SU-DHL-6 (cell line): ENCODE data around the gene THBS3.

ENCODE experiments used
- H2AFZ ChIP-seq: fragments of 200-600 bp; sonication (generic); 2 replicates; pipeline ENCODE4 v1.6.1; 2014; ENCODE audit warnings: low read depth, mild to moderate bottlenecking, moderate library complexity, mixed read lengths, antibody characterized with exemption, low read length; ENCODE audit not compliant: severe bottlenecking
- H3F3A ChIP-seq: fragments of 200-600 bp; shearing (Covaris generic); 2 replicates; pipeline ENCODE4 v1.6.0; 2016; ENCODE audit warnings: antibody characterized with exemption, mild to moderate bottlenecking; ENCODE audit not compliant: insufficient read depth
- H3K27ac ChIP-seq: fragments of 200-600 bp; sonication (generic); 2 replicates; pipeline ENCODE4 v1.5.1; 2016; ENCODE audit warnings: low read depth, mild to moderate bottlenecking, low read length, moderate library complexity, mixed read lengths
- H3K27me3 ChIP-seq: fragments of 200-600 bp; sonication (generic), shearing (Covaris generic); 2 replicates; pipeline ENCODE4 v1.6.0; 2014; ENCODE audit warnings: mild to moderate bottlenecking, low read length
- H3K36me3 ChIP-seq: fragments of 200-600 bp; sonication (generic); 2 replicates; pipeline ENCODE4 v1.6.1; 2014; ENCODE audit warnings: mild to moderate bottlenecking, low read length, mixed read lengths
- H3K4me2 ChIP-seq: fragments of 300-600, 200-600 bp; shearing (Covaris generic), sonication (generic); 2 replicates; pipeline ENCODE4 v1.6.0; 2014; ENCODE audit warnings: low read length, low read depth, mild to moderate bottlenecking; ENCODE audit not compliant: poor library complexity, severe bottlenecking
- H3K4me3 ChIP-seq: fragments of 200-600 bp; sonication (generic); 2 replicates; pipeline ENCODE4 v1.5.1; 2014; ENCODE audit warnings: antibody characterized with exemption, low read length, mild to moderate bottlenecking, mixed read lengths; ENCODE audit not compliant: insufficient read depth, poor library complexity, severe bottlenecking
- H3K79me2 ChIP-seq: fragments of 200-600 bp; sonication (generic); 2 replicates; pipeline ENCODE4 v1.6.1; 2014; ENCODE audit warnings: mild to moderate bottlenecking, low read length, moderate library complexity; ENCODE audit not compliant: insufficient read depth
- H3K9ac ChIP-seq: fragments of 200-600 bp; sonication (generic); 2 replicates; pipeline ENCODE4 v1.7.0; 2014; ENCODE audit warnings: mild to moderate bottlenecking, low read length
- H3K9me2 ChIP-seq: fragments of 200-600 bp; sonication (generic); replicated peaks from 2 replicates; pipeline ENCODE4 v1.6.1; 2014; ENCODE audit warnings: low read length; ENCODE audit not compliant: insufficient read depth
- H3K9me3 ChIP-seq: fragments of 200-600 bp; sonication (generic); 2 replicates; pipeline ENCODE4 v1.6.1; 2014; ENCODE audit warnings: low read length, mixed read lengths; ENCODE audit not compliant: insufficient read depth
- H4K20me1 ChIP-seq: fragments of 200-600 bp; sonication (generic); 2 replicates; pipeline ENCODE4 v1.6.1; 2014; ENCODE audit warnings: low read depth, mild to moderate bottlenecking, antibody characterized with exemption, low read length, moderate library complexity, mixed read lengths
- EZH2phosphoT487 ChIP-seq: fragments of 200-600 bp; sonication (generic), shearing (Covaris generic); conservative IDR thresholded peaks from 2 replicates; pipeline ENCODE4 v1.6.1; 2018; ENCODE audit warnings: mild to moderate bottlenecking, antibody characterized with exemption, low read length, moderate library complexity, mixed read lengths
- TF ChIP-seq, protein P1 (sequence below): fragments of 200-600 bp; sonication (generic); IDR thresholded peaks from one replicate; pipeline ENCODE4 v1.5.1; 2017; ENCODE audit warnings: antibody characterized with exemption, mild to moderate bottlenecking, low read length, moderate library complexity; ENCODE audit not compliant: insufficient read depth, poor library complexity, severe bottlenecking

Gene THBS3

DNA sequence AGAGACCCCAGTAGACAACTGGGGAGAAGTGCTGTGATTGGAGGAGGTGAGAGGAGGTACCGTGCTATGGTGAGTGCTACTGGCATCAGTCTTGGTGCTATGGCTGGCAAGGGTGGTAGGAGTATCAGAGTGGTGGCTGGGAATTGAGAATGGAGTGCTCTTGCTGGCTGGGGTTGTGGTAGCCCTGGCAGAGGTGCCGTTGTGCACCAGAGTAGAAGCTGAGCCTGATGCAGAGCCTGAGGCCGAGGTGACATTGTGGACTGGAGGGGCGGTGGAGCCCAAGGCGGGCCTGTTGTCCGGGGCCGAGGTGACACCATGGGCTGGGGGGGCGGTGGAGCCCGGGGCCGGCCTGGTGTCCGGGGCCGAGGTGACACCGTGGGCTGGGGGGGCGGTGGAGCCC, 19.4 kb downstream of the THBS3 start:
- H3K4me2 ChIP-seq, result no peak overlapping the region
- TF ChIP-seq, protein P1, sequence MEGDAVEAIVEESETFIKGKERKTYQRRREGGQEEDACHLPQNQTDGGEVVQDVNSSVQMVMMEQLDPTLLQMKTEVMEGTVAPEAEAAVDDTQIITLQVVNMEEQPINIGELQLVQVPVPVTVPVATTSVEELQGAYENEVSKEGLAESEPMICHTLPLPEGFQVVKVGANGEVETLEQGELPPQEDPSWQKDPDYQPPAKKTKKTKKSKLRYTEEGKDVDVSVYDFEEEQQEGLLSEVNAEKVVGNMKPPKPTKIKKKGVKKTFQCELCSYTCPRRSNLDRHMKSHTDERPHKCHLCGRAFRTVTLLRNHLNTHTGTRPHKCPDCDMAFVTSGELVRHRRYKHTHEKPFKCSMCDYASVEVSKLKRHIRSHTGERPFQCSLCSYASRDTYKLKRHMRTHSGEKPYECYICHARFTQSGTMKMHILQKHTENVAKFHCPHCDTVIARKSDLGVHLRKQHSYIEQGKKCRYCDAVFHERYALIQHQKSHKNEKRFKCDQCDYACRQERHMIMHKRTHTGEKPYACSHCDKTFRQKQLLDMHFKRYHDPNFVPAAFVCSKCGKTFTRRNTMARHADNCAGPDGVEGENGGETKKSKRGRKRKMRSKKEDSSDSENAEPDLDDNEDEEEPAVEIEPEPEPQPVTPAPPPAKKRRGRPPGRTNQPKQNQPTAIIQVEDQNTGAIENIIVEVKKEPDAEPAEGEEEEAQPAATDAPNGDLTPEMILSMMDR, result no peak
- TF ChIP-seq EZH2phosphoT487, result no peak
- no peaks in the 10 kb centered on the region for H3K79me2 ChIP-seq
- no peak overlapping the region for H2AFZ ChIP-seq
- H3K9me3 ChIP-seq, result no peaks in the 10 kb centered on the region
- no peaks in the 10 kb centered on the region for H3K27me3 ChIP-seq
- H3K4me3 ChIP-seq, result no peak overlapping the region
- no peak overlapping the region for H3K9ac ChIP-seq
- no peaks in the 10 kb centered on the region for H3F3A ChIP-seq
- H4K20me1 ChIP-seq, result no peaks in the 10 kb centered on the region
- H3K36me3 ChIP-seq, result no peaks in the 10 kb centered on the region
- H3K27ac ChIP-seq, result no peak overlapping the region
- H3K9me2 ChIP-seq, result no peaks in the 10 kb centered on the region

DNA sequence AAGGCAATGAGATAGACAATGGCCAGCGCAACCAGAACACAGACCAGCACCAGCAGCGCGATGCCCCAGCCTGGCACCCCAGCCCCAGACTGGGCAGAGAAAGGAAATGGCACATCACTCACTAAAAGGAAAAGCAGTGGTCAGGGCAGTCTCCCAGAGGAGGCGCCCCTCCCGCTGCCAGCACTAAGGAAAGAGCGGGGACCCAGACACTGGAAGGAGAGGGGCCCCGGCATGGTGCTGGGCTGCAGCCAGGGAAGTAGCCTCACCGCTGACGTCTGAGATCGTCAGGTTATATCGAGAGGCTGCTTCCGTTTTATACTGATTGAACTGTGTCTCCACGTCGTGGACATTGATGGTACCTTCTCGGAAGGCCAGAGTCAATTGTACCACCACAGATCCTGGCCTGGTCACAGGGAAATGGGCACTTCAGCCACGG, 20.2 kb downstream of the THBS3 start:
- Histone ChIP-seq H3F3A (no peaks in the 10 kb centered on the region), H3K4me2 (no peak overlapping the region), H3K9ac (no peak overlapping the region)

DNA sequence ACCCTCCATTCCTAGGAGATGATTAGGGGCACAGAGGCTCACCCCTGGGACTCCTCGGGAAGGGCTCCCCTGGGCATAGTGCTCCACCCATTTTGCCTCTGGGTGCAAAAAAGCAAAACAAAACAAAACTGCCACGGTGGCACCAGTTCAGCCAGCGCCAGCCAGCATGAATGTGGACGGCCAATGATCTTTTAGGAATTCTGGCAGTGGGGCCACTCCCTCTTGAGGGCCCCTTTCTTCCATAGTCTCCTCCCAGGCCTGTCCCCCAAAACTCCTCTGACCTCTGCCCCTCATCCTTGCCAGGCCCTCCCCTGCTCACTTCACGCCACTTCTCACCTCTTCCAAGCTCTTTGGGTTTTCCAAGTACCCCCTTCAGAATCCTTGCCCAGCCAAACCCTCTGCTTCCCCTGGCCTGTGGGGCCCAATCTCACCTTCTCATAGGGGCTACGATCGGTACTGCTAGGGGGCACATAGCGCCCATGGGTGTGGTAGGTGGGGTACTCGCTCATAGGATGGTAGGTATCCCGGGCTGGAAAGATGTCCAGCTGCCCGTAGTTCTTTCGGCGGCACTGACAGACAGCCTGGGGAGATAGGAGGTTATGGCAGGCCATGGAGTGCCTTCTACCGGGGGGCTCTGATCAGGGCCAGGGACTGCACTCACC, 20.8 kb downstream of the THBS3 start:
- Histone ChIP-seq H3K4me2 (no peak overlapping the region), H3K27me3 (no peaks in the 10 kb centered on the region), H2AFZ (no peak overlapping the region), H3K9me2 (no peaks in the 10 kb centered on the region), H3K36me3 (no peaks in the 10 kb centered on the region), H3K27ac (no peak overlapping the region), H3K9ac (no peak overlapping the region), H3K79me2 (no peaks in the 10 kb centered on the region), H3K4me3 (no peak overlapping the region), H3K9me3 (no peaks in the 10 kb centered on the region), H3F3A (no peaks in the 10 kb centered on the region), H4K20me1 (no peaks in the 10 kb centered on the region)
- TF ChIP-seq EZH2phosphoT487, result no peak
- TF ChIP-seq, protein P1, result no peak

More for the DNA sequence above, 20.2 kb downstream of the THBS3 start:
- Histone ChIP-seq H3K27ac (no peak overlapping the region), H3K27me3 (no peaks in the 10 kb centered on the region), H3K9me3 (no peaks in the 10 kb centered on the region), H3K4me3 (no peak overlapping the region), H3K9me2 (no peaks in the 10 kb centered on the region), H4K20me1 (no peaks in the 10 kb centered on the region), H3K36me3 (no peaks in the 10 kb centered on the region), H2AFZ (no peak overlapping the region), H3K79me2 (no peaks in the 10 kb centered on the region)
- TF ChIP-seq, protein P1, result no peak
- no peak for TF ChIP-seq EZH2phosphoT487
